Esophagus squamous epithelium (tissue), 4 donors: ENCODE measurements around the gene ANGPTL2.

Experiments
- CTCF ChIP-seq, 6 experiments: fragments of 450-650 bp in 4 of 6; fragments of 200-600 bp in 2 of 6; sonication (generic) in 2 of 6; IDR thresholded peaks; one replicate each; pipeline ENCODE4 v1.5.1; 2016 to 2019; ENCODE audit warnings: antibody characterized with exemption in 6 of 6, mild to moderate bottlenecking in 4 of 6, moderate library complexity in 4 of 6
- POLR2A ChIP-seq, 4 donors: fragments of 450-650 bp; IDR thresholded peaks; one replicate each; pipeline ENCODE4 v1.6.1; 2017; ENCODE audit warnings: antibody characterized with exemption in 4 of 4, mild to moderate bottlenecking in 4 of 4, moderate library complexity in 3 of 4

GRCh38 chr9:127067603-127068220 is 54.7 kb downstream of the ANGPTL2 start:
- no peak for TF ChIP-seq CTCF (IDR thresholded peaks at IDR 0.05)
- TF ChIP-seq POLR2A (IDR thresholded peaks at IDR 0.05) = no peak
